NCI-H2107 treated with DMSO at 0.1 percent for 48 hours (cell line): ENCODE measurements around the gene TMEM132D.

Source experiments
- DNase-seq: peaks from one replicate; lab custom pipeline; 2025; ENCODE audit not compliant: unreplicated experiment; lab: John Stamatoyannopoulos, UW

The TMEM132D gene

GRCh38 chr12:129750421-129750820 is 153.4 kb downstream of the TMEM132D start:
- no peak for DNase-seq

- DNase-seq = no peak
These were observed 157.5 kb downstream of the TMEM132D start for GRCh38 chr12:129746318-129746717.

GRCh38 chr12:129729170-129729569 is 174.7 kb downstream of the TMEM132D start:
- DNase-seq = no peak

GRCh38 chr12:129727100-129727499 is 176.7 kb downstream of the TMEM132D start:
- no peak for DNase-seq

GRCh38 chr12:129723260-129723659 is 180.6 kb downstream of the TMEM132D start:
- no peak for DNase-seq

- no peak for DNase-seq
These were observed 183.2 kb downstream of the TMEM132D start for GRCh38 chr12:129720618-129721017.

GRCh38 chr12:129719416-129719815 is 184.4 kb downstream of the TMEM132D start:
- no peak for DNase-seq

- DNase-seq = no peak
These were observed 186.4 kb downstream of the TMEM132D start for GRCh38 chr12:129717438-129717837.

GRCh38 chr12:129716825-129717224 is 187.0 kb downstream of the TMEM132D start:
- DNase-seq = no peak

- DNase-seq = no peak
These were observed 197.1 kb downstream of the TMEM132D start for GRCh38 chr12:129706716-129707115.

GRCh38 chr12:129704232-129704830 is 199.5 kb downstream of the TMEM132D start:
- DNase-seq = no peak

GRCh38 chr12:129701631-129702101 is 202.2 kb downstream of the TMEM132D start:
- no peak for DNase-seq

- DNase-seq = no peak
These were observed 203.8 kb downstream of the TMEM132D start for GRCh38 chr12:129700036-129700435.

GRCh38 chr12:129696926-129697325 is 206.9 kb downstream of the TMEM132D start:
- no peak for DNase-seq

- DNase-seq = no peak
These were observed 207.4 kb downstream of the TMEM132D start for GRCh38 chr12:129696405-129696804.

- no peak for DNase-seq
These were observed 210.1 kb downstream of the TMEM132D start for GRCh38 chr12:129693731-129694130.

- no peak for DNase-seq
These were observed 216.1 kb downstream of the TMEM132D start for GRCh38 chr12:129687731-129688130.

GRCh38 chr12:129681830-129682229 is 222.0 kb downstream of the TMEM132D start:
- no peak for DNase-seq

- DNase-seq = no peak
These were observed 222.7 kb downstream of the TMEM132D start for GRCh38 chr12:129681151-129681550.

- no peak for DNase-seq
These were observed 227.4 kb downstream of the TMEM132D start for GRCh38 chr12:129676411-129676810.

GRCh38 chr12:129675947-129676346 is 227.9 kb downstream of the TMEM132D start:
- DNase-seq = no peak

- no peak for DNase-seq
These were observed 228.3 kb downstream of the TMEM132D start for GRCh38 chr12:129675496-129675895.

GRCh38 chr12:129673806-129674205 is 230.0 kb downstream of the TMEM132D start:
- DNase-seq = no peak
